ENCODE results near the gene MPEG1.
A peak's percentile ranks its signal among the peaks of the same experiment; 100 is the strongest.

Gene MPEG1

DNA sequence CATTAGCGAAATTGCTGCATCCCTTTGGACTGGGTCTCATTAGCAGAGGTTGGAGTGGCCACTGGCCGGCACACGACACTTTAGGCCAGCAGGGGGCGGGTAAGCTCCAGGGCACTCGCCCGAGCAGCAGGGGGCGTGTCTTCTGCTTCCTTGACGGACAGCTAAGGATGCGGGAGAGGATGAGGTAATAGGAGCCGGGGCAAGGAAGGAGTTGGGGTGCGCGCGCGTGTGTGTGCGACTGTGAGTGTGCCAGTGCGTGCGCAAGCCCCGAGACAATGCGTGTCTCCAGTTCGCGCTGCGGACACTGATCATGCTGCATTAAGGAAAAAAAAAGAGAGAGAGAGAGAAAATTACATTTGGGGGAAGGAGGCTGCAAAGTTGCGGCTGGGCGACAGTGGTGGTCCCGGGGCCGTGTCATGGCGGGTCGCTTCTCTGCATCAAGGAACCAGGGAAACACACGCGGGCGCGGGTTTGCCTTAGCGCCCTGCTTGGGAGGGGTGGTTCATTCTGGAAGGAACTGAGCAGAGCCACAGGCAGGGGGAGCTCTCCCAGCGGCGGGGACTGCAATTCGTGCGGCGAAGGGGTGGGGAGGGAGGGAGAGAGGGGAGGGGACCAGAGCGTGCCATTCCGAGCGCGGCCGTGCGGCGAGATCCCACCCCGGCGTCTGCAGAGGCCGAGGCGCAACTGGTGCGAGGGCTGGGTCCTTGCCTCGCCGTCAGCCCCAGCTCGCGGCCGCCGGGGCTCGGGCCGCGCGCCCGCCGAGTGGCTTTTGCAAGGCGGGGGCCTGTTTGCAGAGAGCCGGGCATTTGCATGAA is 41.0 kb downstream of the MPEG1 start, which contains the start of gene DTX4:
Gene DTX4 (plus strand): TSS at position 625 of the 815 bp plus-strand sequence. CDS start 464 bp downstream, outside the sequence.
- peak; percentile 79 to 92 for DNase-seq (ENCODE audit: low read depth in 2 of 2)

DNA sequence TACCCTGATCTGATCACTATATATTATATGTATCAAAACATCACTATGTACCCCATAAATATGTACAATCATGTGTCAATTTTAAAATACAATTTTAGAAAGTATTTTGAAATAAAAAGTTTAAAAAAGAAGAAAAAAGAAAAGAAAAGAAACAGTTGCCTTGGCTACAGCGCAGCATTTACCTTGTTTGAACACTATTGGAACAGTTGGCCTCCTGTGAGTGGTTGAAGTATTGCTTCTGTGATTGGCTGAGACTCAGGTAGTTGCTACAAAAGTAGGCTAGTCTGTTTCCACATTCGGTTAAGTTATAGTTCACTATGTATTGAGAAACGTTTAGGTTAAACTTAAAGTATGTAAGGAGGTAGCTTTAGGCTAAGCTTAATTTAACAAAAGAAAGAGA is 48.7 kb downstream of the MPEG1 start:
- no peak for DNase-seq (ENCODE audit: low read depth in 2 of 2)
